ENCODE measurements around the gene SEC23IP. TPM values are rescaled to one million over a fixed set of nuclear protein-coding genes. Genes with fewer than 3 reads are reported as not detected.
"Not testable (repeated sequence)": the region's sequence is repeated elsewhere in the genome, so short reads cannot be mapped to it uniquely, and the experiment has no call there.

SEC23IP gene
- total RNA-seq, 1 donor from 2014 or later = 87.4 TPM

- H3K36me3 Mint-ChIP-seq (ENCODE audit: low read depth) = peaks cover 41% of the 10 kb centered on the region
- H3K4me3 Mint-ChIP-seq (ENCODE audit: low read depth) = no peak overlapping the region
- H3K27ac Mint-ChIP-seq = no peak overlapping the region
- H3K4me1 Mint-ChIP-seq (ENCODE audit: low read depth) = peaks cover 46% of the 10 kb centered on the region
- DNase-seq (ENCODE audit: low spot score) = no peak
- intact Hi-C loops (cut with micrococcal nuclease) = no loop called here
- peaks cover 6% of the 10 kb centered on the region for H3K9me3 Mint-ChIP-seq
- no peaks in the 10 kb centered on the region for H3K27me3 Mint-ChIP-seq (ENCODE audit: low read depth)
Observed at GRCh38 chr10:119863951-119864565, 28.5 kb upstream of the SEC23IP start.

GRCh38 chr10:119865699-119866240 is 26.8 kb upstream of the SEC23IP start:
- intact Hi-C loops (cut with micrococcal nuclease) = no loop called here
- no peak for DNase-seq (ENCODE audit: low spot score)
- H3K4me1 Mint-ChIP-seq (ENCODE audit: low read depth) = peaks cover 43% of the 10 kb centered on the region
- no peak overlapping the region for H3K4me3 Mint-ChIP-seq (ENCODE audit: low read depth)
- H3K9me3 Mint-ChIP-seq = peaks cover 6% of the 10 kb centered on the region
- H3K27ac Mint-ChIP-seq = no peak overlapping the region
- H3K27me3 Mint-ChIP-seq (ENCODE audit: low read depth) = no peaks in the 10 kb centered on the region
- H3K36me3 Mint-ChIP-seq (ENCODE audit: low read depth) = peaks cover 41% of the 10 kb centered on the region

GRCh38 chr10:119867317-119867716 is 25.2 kb upstream of the SEC23IP start:
- peaks cover 6% of the 10 kb centered on the region for H3K9me3 Mint-ChIP-seq
- no peak overlapping the region for H3K27ac Mint-ChIP-seq
- H3K4me3 Mint-ChIP-seq (ENCODE audit: low read depth) = no peak overlapping the region
- no peak for DNase-seq (ENCODE audit: low spot score)
- H3K27me3 Mint-ChIP-seq (ENCODE audit: low read depth) = no peaks in the 10 kb centered on the region
- H3K4me1 Mint-ChIP-seq (ENCODE audit: low read depth) = peaks cover 45% of the 10 kb centered on the region
- peaks cover 42% of the 10 kb centered on the region for H3K36me3 Mint-ChIP-seq (ENCODE audit: low read depth)
- intact Hi-C loops (cut with micrococcal nuclease) = no loop called here

GRCh38 chr10:119869398-119869797 is 23.1 kb upstream of the SEC23IP start:
- H3K27me3 Mint-ChIP-seq (ENCODE audit: low read depth); H3K4me3 Mint-ChIP-seq (ENCODE audit: low read depth); DNase-seq (ENCODE audit: low spot score); H3K9me3 Mint-ChIP-seq; intact Hi-C loops (cut with micrococcal nuclease); H3K27ac Mint-ChIP-seq: not testable (repeated sequence)
- Mint-ChIP-seq H3K4me1 (ENCODE audit: low read depth) (peaks cover 44% of the 10 kb centered on the region), H3K36me3 (ENCODE audit: low read depth) (peaks cover 33% of the 10 kb centered on the region)

GRCh38 chr10:119871881-119872609 is 20.5 kb upstream of the SEC23IP start:
- Mint-ChIP-seq H3K4me1 (ENCODE audit: low read depth) (peaks cover 35% of the 10 kb centered on the region), H3K27ac (peak overlapping the region; percentile 58), H3K4me3 (ENCODE audit: low read depth) (peak overlapping the region; percentile 78), H3K36me3 (ENCODE audit: low read depth) (peaks cover 16% of the 10 kb centered on the region), H3K9me3 (no peaks in the 10 kb centered on the region), H3K27me3 (ENCODE audit: low read depth) (no peaks in the 10 kb centered on the region)
- DNase-seq (ENCODE audit: low spot score) = peak; percentile 44
- intact Hi-C loops (cut with micrococcal nuclease) = loop anchor here (2.0 kb wide), 1 partner anchor 275 kb away; the partner anchor contains the start of gene TIAL1

- Mint-ChIP-seq H3K36me3 (ENCODE audit: low read depth) (peaks cover 13% of the 10 kb centered on the region), H3K27me3 (ENCODE audit: low read depth) (no peaks in the 10 kb centered on the region), H3K4me3 (ENCODE audit: low read depth) (peak within 1 kb of the TSS; percentile 84), H3K27ac (peak within 1 kb of the TSS; percentile 77), H3K9me3 (no peaks in the 10 kb centered on the region), H3K4me1 (ENCODE audit: low read depth) (peaks cover 32% of the 10 kb centered on the region)
- intact Hi-C loops (cut with micrococcal nuclease) = loop anchor here (2.0 kb wide), 1 partner anchor 276 kb away; the partner anchor contains the start of gene TIAL1
- DNase-seq (ENCODE audit: low spot score) = no peak
Observed at GRCh38 chr10:119872610-119872859, 20.0 kb upstream of the SEC23IP start, which contains the start of gene MCMBP. TSS of gene MCMBP (minus strand) at chr10:119872843. CDS start at chr10:119872584, 259 bp downstream.

- Mint-ChIP-seq H3K4me1 (ENCODE audit: low read depth) (peaks cover 30% of the 10 kb centered on the region), H3K27ac (peak overlapping the region; percentile 77), H3K36me3 (ENCODE audit: low read depth) (peaks cover 13% of the 10 kb centered on the region), H3K9me3 (no peaks in the 10 kb centered on the region), H3K4me3 (ENCODE audit: low read depth) (peak overlapping the region; percentile 84), H3K27me3 (ENCODE audit: low read depth) (no peaks in the 10 kb centered on the region)
- DNase-seq (ENCODE audit: low spot score) = peak; percentile 84
- intact Hi-C loops (cut with micrococcal nuclease) = loop anchor here (1.0 to 2.0 kb wide), 2 partner anchors 19 to 276 kb away; partner anchors contain the start of genes SEC23IP and TIAL1
Observed at GRCh38 chr10:119872860-119873681, 19.5 kb upstream of the SEC23IP start.

- Mint-ChIP-seq H3K4me1 (ENCODE audit: low read depth) (peaks cover 15% of the 10 kb centered on the region), H3K4me3 (ENCODE audit: low read depth) (no peak overlapping the region), H3K27me3 (ENCODE audit: low read depth) (no peaks in the 10 kb centered on the region), H3K36me3 (ENCODE audit: low read depth) (no peaks in the 10 kb centered on the region), H3K27ac (no peak overlapping the region), H3K9me3 (no peaks in the 10 kb centered on the region)
- intact Hi-C loops (cut with micrococcal nuclease) = no loop called here
- no peak for DNase-seq (ENCODE audit: low spot score)
Observed at GRCh38 chr10:119878524-119878923, 14.0 kb upstream of the SEC23IP start.

- H3K4me3 Mint-ChIP-seq (ENCODE audit: low read depth); H3K9me3 Mint-ChIP-seq; H3K4me1 Mint-ChIP-seq (ENCODE audit: low read depth); DNase-seq (ENCODE audit: low spot score); H3K36me3 Mint-ChIP-seq (ENCODE audit: low read depth); H3K27me3 Mint-ChIP-seq (ENCODE audit: low read depth); intact Hi-C loops (cut with micrococcal nuclease); H3K27ac Mint-ChIP-seq: not testable (repeated sequence)
Observed at GRCh38 chr10:119883901-119884611, 8.5 kb upstream of the SEC23IP start.

GRCh38 chr10:119886070-119886469 is 6.5 kb upstream of the SEC23IP start:
- H3K36me3 Mint-ChIP-seq (ENCODE audit: low read depth); H3K27ac Mint-ChIP-seq; H3K4me3 Mint-ChIP-seq (ENCODE audit: low read depth); H3K27me3 Mint-ChIP-seq (ENCODE audit: low read depth); intact Hi-C loops (cut with micrococcal nuclease); DNase-seq (ENCODE audit: low spot score); H3K4me1 Mint-ChIP-seq (ENCODE audit: low read depth); H3K9me3 Mint-ChIP-seq: not testable (repeated sequence)

- intact Hi-C loops (cut with micrococcal nuclease); H3K9me3 Mint-ChIP-seq; H3K4me3 Mint-ChIP-seq (ENCODE audit: low read depth); H3K27ac Mint-ChIP-seq; DNase-seq (ENCODE audit: low spot score); H3K27me3 Mint-ChIP-seq (ENCODE audit: low read depth): not testable (repeated sequence)
- Mint-ChIP-seq H3K36me3 (ENCODE audit: low read depth) (peaks cover 14% of the 10 kb centered on the region), H3K4me1 (ENCODE audit: low read depth) (peaks cover 12% of the 10 kb centered on the region)
Observed at GRCh38 chr10:119888715-119889114, 3.8 kb upstream of the SEC23IP start.

- Mint-ChIP-seq H3K36me3 (ENCODE audit: low read depth) (peaks cover 14% of the 10 kb centered on the region), H3K4me1 (ENCODE audit: low read depth) (peaks cover 16% of the 10 kb centered on the region)
- H3K4me3 Mint-ChIP-seq (ENCODE audit: low read depth); H3K27ac Mint-ChIP-seq; H3K9me3 Mint-ChIP-seq; DNase-seq (ENCODE audit: low spot score); intact Hi-C loops (cut with micrococcal nuclease); H3K27me3 Mint-ChIP-seq (ENCODE audit: low read depth): not testable (repeated sequence)
Observed at GRCh38 chr10:119889201-119889600, 3.3 kb upstream of the SEC23IP start.

Measured in activated T-helper 2 cell treated with anti-CD3 and anti-CD28 coated beads, Interferon-gamma antibody, Interleukin-2, Interleukin-4, amounts not matched to agents 10 μg/mL and 5 μg/mL and 100 μg/mL, durations not matched to agents 14 hours and 24 hours and 36 hours (primary cell).